Gastrocnemius medialis (tissue), 4 donors: Measurements from ENCODE around the gene THBS3. TPM values are rescaled to one million over a fixed set of nuclear protein-coding genes. Genes with fewer than 3 reads are reported as not detected.

Experiments used
- ATAC-seq, 2 donors: fragments of 150-250 bp; one replicate each; pipeline ENCODE4 v1.9.1; 2016
- DNase-seq, 2 donors: peaks; one replicate each; pipeline ENCODE4 v3.0.0-alpha.2; 2019
- H3K27ac ChIP-seq, 4 donors: fragments of 200-600 bp; sonication (generic); 1 replicate in 1 of 4; 2 replicates in 3 of 4; pipeline ENCODE4 v1.5.1; 2016 to 2018; ENCODE audit warnings: mild to moderate bottlenecking in 2 of 4, moderate library complexity in 1 of 4
- H3K27me3 ChIP-seq, 3 donors: fragments of 200-600 bp; sonication (generic) in 2 of 3; 1 replicate in 1 of 3; 2 replicates in 2 of 3; pipeline versions ENCODE4 v1.5.1 to v1.6.0; 2016 to 2019; ENCODE audit warnings: mild to moderate bottlenecking in 1 of 3, moderate library complexity in 1 of 3
- H3K36me3 ChIP-seq, 2 donors: fragments of 200-600 bp; sonication (generic) in 1 of 2; one replicate each; pipeline ENCODE4 v1.5.1; 2017 to 2018
- H3K4me1 ChIP-seq, 2 donors: fragments of 200-600 bp; sonication (generic) in 1 of 2; one replicate each; pipeline ENCODE4 v1.5.1; 2016 to 2017; ENCODE audit warnings: mild to moderate bottlenecking in 2 of 2
- H3K4me3 ChIP-seq, 4 donors: fragments of 200-600 bp; sonication (generic) in 3 of 4; 1 replicate in 1 of 4; 2 replicates in 3 of 4; pipeline ENCODE4 v1.5.1; 2016 to 2019; ENCODE audit warnings: mild to moderate bottlenecking in 2 of 4
- H3K9me3 ChIP-seq, 3 donors: fragments of 200-600 bp; sonication (generic) in 2 of 3; 1 replicate in 1 of 3; 2 replicates in 2 of 3; pipeline ENCODE4 v1.5.1; 2016 to 2019
- POLR2A ChIP-seq, 2 donors: fragments of 450-650 bp; IDR thresholded peaks; one replicate each; pipeline ENCODE4 v1.6.1; 2017; ENCODE audit warnings: antibody characterized with exemption in 2 of 2, mild to moderate bottlenecking in 2 of 2, moderate library complexity in 2 of 2
- in situ Hi-C, 4 donors: fragments of 200-750 bp; cut with MboI; loops; one replicate each; pipeline versions ENCODE4 v1.15.0 to v1.8.0; 2017; ENCODE audit warnings: low sequenced_read_pairs in 4 of 4
- intact Hi-C: fragments of 100-400 bp; cut with DNase I; formaldehyde crosslinking; loops from one replicate; pipeline ENCODE4 v1.15.1; 2023; ENCODE audit warnings: low total_unique reads
- total RNA-seq, 4 donors: library from RNA; depleted of rRNA; stranded (reverse); fragments of >200 nt; gene quantifications; one replicate each; pipeline versions ENCODE4 v1.1.0 to v1.2.3, GENCODE V29; 2016
- TF ChIP-seq, protein P1 (sequence below), 5 experiments: fragments of 450-650 bp in 3 of 5; fragments of 200-600 bp in 2 of 5; sonication (generic) in 2 of 5; IDR thresholded peaks in 4 of 5; conservative IDR thresholded peaks in 1 of 5; 1 replicate in 4 of 5; 2 replicates in 1 of 5; pipeline ENCODE4 v1.5.1; 2016 to 2019; ENCODE audit warnings: antibody characterized with exemption in 5 of 5, mild to moderate bottlenecking in 3 of 5, moderate library complexity in 3 of 5

THBS3 gene
- total RNA-seq, 4 donors from 2014 or later: 1.5 to 4.6 (median 3.3) TPM

DNA sequence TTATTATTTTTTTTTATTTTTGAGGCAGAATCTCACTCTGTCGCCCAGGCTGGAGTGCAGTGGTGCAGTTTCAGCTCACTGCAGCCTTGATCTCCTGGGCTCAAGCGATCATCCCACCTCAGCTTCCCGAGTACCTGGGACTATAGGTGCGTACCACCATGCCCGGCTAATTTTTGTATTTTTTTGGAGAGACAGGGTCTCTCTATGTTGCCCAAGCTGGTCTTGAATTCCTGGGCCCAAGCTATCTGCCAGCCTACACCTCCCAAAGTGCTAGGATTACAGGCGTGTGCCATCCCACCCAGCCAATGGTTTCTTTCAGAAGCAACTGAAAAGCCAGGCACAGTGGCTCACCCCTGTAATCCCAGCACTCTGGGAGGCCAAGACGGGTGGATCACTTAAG is 36.9 kb downstream of the THBS3 start:
- in situ Hi-C loops (no loop called here), intact Hi-C loops (loop anchor here (5.0 kb wide), 1 partner anchor 56 kb away; no protein-coding TSS in a partner anchor)
- ATAC-seq (no peak), DNase-seq (no peak)
- Histone ChIP-seq H3K4me1 (peaks cover 28 to 29% of the 10 kb centered on the region in 2 donors), H3K4me3 (no peak overlapping the region), H3K27me3 (peaks cover 15 to 21% (median 18%) of the 10 kb centered on the region in 3 donors), H3K9me3 (no peaks in the 10 kb centered on the region), H3K27ac (no peak overlapping the region), H3K36me3 (peaks cover 0 to 23% of the 10 kb centered on the region in 2 donors)
- TF ChIP-seq, protein P1, sequence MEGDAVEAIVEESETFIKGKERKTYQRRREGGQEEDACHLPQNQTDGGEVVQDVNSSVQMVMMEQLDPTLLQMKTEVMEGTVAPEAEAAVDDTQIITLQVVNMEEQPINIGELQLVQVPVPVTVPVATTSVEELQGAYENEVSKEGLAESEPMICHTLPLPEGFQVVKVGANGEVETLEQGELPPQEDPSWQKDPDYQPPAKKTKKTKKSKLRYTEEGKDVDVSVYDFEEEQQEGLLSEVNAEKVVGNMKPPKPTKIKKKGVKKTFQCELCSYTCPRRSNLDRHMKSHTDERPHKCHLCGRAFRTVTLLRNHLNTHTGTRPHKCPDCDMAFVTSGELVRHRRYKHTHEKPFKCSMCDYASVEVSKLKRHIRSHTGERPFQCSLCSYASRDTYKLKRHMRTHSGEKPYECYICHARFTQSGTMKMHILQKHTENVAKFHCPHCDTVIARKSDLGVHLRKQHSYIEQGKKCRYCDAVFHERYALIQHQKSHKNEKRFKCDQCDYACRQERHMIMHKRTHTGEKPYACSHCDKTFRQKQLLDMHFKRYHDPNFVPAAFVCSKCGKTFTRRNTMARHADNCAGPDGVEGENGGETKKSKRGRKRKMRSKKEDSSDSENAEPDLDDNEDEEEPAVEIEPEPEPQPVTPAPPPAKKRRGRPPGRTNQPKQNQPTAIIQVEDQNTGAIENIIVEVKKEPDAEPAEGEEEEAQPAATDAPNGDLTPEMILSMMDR (IDR thresholded peaks at IDR 0.05 in 4 of 5, conservative IDR thresholded peaks at IDR 0.05 in 1 of 5): no peak
- TF ChIP-seq POLR2A (IDR thresholded peaks at IDR 0.05): no peak

DNA sequence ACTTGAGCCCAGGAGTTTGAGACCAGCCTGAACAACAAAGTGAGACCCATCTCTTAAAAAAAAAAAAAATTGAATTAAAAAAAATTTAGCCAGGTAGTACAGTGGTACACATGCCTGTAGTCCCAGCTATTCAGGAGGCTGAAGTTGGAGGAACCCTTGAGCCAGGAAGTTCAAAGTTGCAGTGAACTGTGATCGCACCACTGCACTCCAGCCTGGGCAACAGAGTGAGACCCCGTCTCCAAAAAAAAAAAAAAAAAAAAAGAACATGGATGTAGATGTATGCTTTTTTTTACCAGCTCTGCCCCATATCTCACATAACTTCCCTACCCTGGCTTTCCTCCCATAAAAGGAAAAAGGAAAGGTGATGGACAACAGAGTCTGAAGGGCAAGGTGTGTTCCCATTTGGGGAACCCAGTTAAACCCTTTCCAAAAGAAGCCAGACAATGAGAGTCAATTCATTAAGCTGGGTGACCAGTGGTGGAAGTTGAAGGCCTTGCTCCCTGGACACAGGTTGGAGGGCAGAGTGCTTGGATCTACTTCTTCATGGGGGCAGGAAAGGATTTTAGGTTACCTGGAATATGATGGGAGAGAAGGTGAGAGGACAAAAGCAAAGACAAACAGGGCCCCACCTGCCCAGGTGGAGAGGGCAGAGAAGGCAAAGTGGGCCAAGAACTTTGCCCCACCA is 37.5 kb downstream of the THBS3 start:
- Histone ChIP-seq H3K4me3 (no peak overlapping the region), H3K36me3 (peaks cover 0 to 23% of the 10 kb centered on the region in 2 donors), H3K27me3 (peaks cover 15 to 17% (median 16%) of the 10 kb centered on the region in 3 donors), H3K27ac (no peak overlapping the region), H3K4me1 (peaks cover 29% of the 10 kb centered on the region in 2 donors), H3K9me3 (no peaks in the 10 kb centered on the region)
- ATAC-seq (no peak), DNase-seq (no peak)
- no peak for TF ChIP-seq POLR2A (IDR thresholded peaks at IDR 0.05)
- TF ChIP-seq, protein P1 (IDR thresholded peaks at IDR 0.05 in 4 of 5, conservative IDR thresholded peaks at IDR 0.05 in 1 of 5): no peak
- intact Hi-C loops (loop anchor here (5.0 kb wide), 1 partner anchor 57 kb away; no protein-coding TSS in a partner anchor), in situ Hi-C loops (no loop called here)

DNA sequence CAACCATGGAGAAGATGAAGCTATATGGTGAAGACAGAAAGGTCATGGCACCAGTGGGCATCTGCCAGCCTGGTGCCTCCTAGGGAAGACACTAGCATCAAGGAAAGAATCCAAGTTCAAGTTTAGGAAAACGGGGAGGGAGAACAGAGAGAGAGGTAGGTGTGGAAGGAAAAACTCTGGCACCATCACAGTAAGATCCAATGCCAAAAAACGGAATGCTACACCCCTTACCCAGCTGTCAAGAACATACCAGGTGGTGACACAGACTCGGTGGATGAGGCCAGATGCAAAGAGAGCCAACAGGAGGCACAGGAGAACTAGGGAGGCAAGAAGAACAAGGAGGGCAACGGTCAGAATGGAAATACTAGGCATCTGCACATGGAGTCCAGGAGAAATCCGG is 38.2 kb downstream of the THBS3 start:
- DNase-seq (no peak), ATAC-seq (no peak)
- Histone ChIP-seq H3K4me3 (no peak overlapping the region), H3K9me3 (no peaks in the 10 kb centered on the region), H3K27ac (no peak overlapping the region), H3K27me3 (peaks cover 9 to 10% (median 10%) of the 10 kb centered on the region in 3 donors), H3K4me1 (peaks cover 29% of the 10 kb centered on the region in 2 donors), H3K36me3 (peaks cover 0 to 23% of the 10 kb centered on the region in 2 donors)
- TF ChIP-seq, protein P1 (IDR thresholded peaks at IDR 0.05 in 4 of 5, conservative IDR thresholded peaks at IDR 0.05 in 1 of 5): no peak
- no peak for TF ChIP-seq POLR2A (IDR thresholded peaks at IDR 0.05)
- in situ Hi-C loops (loop anchor here (5.0 kb wide), 1 partner anchor 77 kb away; no protein-coding TSS in a partner anchor), intact Hi-C loops (no loop called here)

DNA sequence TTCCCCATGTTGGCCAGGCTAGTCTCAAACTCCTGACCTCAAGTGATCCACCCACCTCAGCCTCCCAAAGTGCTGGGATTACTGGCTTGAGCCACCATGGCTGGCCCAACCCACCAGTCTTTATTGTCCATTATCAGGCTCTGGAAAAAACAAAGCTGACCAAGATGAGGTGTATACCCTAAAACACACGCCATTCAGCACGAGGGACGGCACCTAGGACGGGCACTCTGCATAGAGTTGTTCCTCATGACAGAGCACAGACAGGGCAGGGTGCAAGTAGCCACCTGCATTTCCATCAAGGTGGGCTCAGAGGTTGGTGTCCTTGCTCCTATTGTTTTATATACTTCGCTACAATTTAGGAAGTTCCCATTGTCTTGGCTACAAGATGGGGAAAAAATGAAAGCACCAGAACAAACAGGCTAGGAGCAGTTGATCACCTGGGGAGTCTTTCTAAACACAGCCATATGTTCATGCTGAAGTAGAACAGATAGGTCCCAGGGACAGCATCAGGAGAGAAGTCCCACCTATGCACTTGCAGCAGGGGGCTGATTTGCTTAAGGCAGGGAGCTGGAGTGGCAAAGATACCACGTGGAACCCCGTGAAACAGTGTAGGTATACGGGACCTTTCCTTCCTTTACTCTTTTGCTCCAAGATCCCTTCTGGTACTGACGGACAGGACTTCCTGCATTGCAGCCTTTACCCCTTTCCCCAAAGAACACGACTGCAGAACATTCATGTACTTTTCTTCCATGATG is 39.1 kb downstream of the THBS3 start:
- intact Hi-C loops: no loop called here
- TF ChIP-seq, protein P1 (IDR thresholded peaks at IDR 0.05 in 4 of 5, conservative IDR thresholded peaks at IDR 0.05 in 1 of 5): no peak
- TF ChIP-seq POLR2A (IDR thresholded peaks at IDR 0.05): no peak
- H3K4me1 ChIP-seq: peaks cover 23 to 28% of the 10 kb centered on the region in 2 donors

More for the DNA sequence above, 39.1 kb downstream of the THBS3 start:
- in situ Hi-C loops: loop anchor here (5.0 kb wide), 1 partner anchor 76 kb away; no protein-coding TSS in a partner anchor
- no peak overlapping the region for H3K27ac ChIP-seq
- H3K27me3 ChIP-seq: peaks cover under 1 to 1% (median under 1%) of the 10 kb centered on the region in 3 donors
- no peaks in the 10 kb centered on the region for H3K9me3 ChIP-seq
- peaks cover 0 to 23% of the 10 kb centered on the region in 2 donors for H3K36me3 ChIP-seq
- H3K4me3 ChIP-seq: no peak overlapping the region
- DNase-seq (no peak), ATAC-seq (no peak)
